ENCODE results near the gene CDCA4. TPM values are rescaled to one million over a fixed set of nuclear protein-coding genes. Genes with fewer than 3 reads are reported as not detected.

Gene CDCA4
- total RNA-seq, 1 experiment from 2014 or later: 24.9 TPM

GRCh38 chr14:104972301-104973134 lies 48.4 kb downstream of the CDCA4 start:
- peaks cover 86% of the 10 kb centered on the region for H3K4me1 ChIP-seq (replicated peaks; ENCODE audit: insufficient read depth)
- peak overlapping the region; percentile 41; the same call in 1 of the 2 replicates for H3K4me3 ChIP-seq
- no peaks in the 10 kb centered on the region for H3K9me2 ChIP-seq (ENCODE audit: insufficient read depth)
- H3K9me3 ChIP-seq (ENCODE audit: insufficient read depth, low read depth): no peaks in the 10 kb centered on the region
- H3K27me3 ChIP-seq (ENCODE audit: insufficient read depth, low read depth): no peaks in the 10 kb centered on the region
- peak overlapping the region; percentile 72 for H3K4me2 ChIP-seq
- ChIA-PET CTCF (interaction anchor here (0.5 to 0.6 kb wide), 2 partner anchors 74 to 392 kb away, joined by 3 to 6 read pairs; no protein-coding TSS in a partner anchor), POLR2A (ENCODE audit: unreplicated experiment) (interaction anchor here (0.5 to 1.2 kb wide), 6 partner anchors 13 to 181 kb away, joined by 4 to 16 read pairs (median 6); partner anchors contain the start of gene CLBA1)
- peak overlapping the region; percentile 97 for H3K27ac ChIP-seq
- peak; percentile 87 to 91 for DNase-seq
- H3K79me2 ChIP-seq (ENCODE audit: low read depth): no peaks in the 10 kb centered on the region
- no peak overlapping the region for H2AFZ ChIP-seq
- H4K20me1 ChIP-seq (ENCODE audit: insufficient read depth): no peaks in the 10 kb centered on the region
- H3F3A ChIP-seq (ENCODE audit: insufficient read depth, low read depth): peaks cover 39% of the 10 kb centered on the region
- intact Hi-C loops (cut with micrococcal nuclease; ENCODE audit: unreplicated experiment): loop anchor here (1.0 to 5.0 kb wide), 8 partner anchors 48 to 510 kb away; partner anchors contain the start of genes BRF1 and CDCA4
- no TSS peak for BruUV-seq (replicated peaks)
- no peaks in the 10 kb centered on the region for H3K36me3 ChIP-seq (ENCODE audit: low read depth)
- no peak for TF ChIP-seq EZH2 (IDR thresholded peaks at IDR 0.05; ENCODE audit: low read depth)
- peak; percentile 33; the same call in 1 of the 2 replicates for TF ChIP-seq CTCF (conservative IDR thresholded peaks at IDR 0.05)

- Histone ChIP-seq H3K9me3 (ENCODE audit: insufficient read depth, low read depth) (no peaks in the 10 kb centered on the region), H2AFZ (no peak overlapping the region), H3K4me3 (peak overlapping the region; percentile 41; the same call in 1 of the 2 replicates), H3K27me3 (ENCODE audit: insufficient read depth, low read depth) (no peaks in the 10 kb centered on the region), H3K4me2 (peak overlapping the region; percentile 72), H3K36me3 (ENCODE audit: low read depth) (no peaks in the 10 kb centered on the region), H3K79me2 (ENCODE audit: low read depth) (no peaks in the 10 kb centered on the region), H3F3A (ENCODE audit: insufficient read depth, low read depth) (peaks cover 39% of the 10 kb centered on the region), H4K20me1 (ENCODE audit: insufficient read depth) (no peaks in the 10 kb centered on the region), H3K4me1 (replicated peaks; ENCODE audit: insufficient read depth) (peaks cover 81% of the 10 kb centered on the region), H3K27ac (peak overlapping the region; percentile 97), H3K9me2 (ENCODE audit: insufficient read depth) (no peaks in the 10 kb centered on the region)
- TF ChIP-seq EZH2 (IDR thresholded peaks at IDR 0.05; ENCODE audit: low read depth) (no peak), CTCF (conservative IDR thresholded peaks at IDR 0.05) (no peak)
- TSS peak; percentile 11 for BruUV-seq (replicated peaks)
- no peak for DNase-seq
- CTCF ChIA-PET: interaction anchor here (0.5 kb wide), 1 partner anchor 391 kb away, joined by 3 read pairs; no protein-coding TSS in a partner anchor
- POLR2A ChIA-PET (ENCODE audit: unreplicated experiment): interaction anchor here (0.5 to 1.2 kb wide), 4 partner anchors 39 to 180 kb away, joined by 4 to 6 read pairs (median 5); no protein-coding TSS in a partner anchor
- intact Hi-C loops (cut with micrococcal nuclease; ENCODE audit: unreplicated experiment): loop anchor here (2.0 to 5.0 kb wide), 7 partner anchors 49 to 511 kb away; partner anchors contain the start of genes BRF1 and CDCA4
These were observed 49.2 kb downstream of the CDCA4 start for GRCh38 chr14:104971447-104972240.
